OCI-LY7 (cell line): ENCODE data around the gene TRIM14.

Experiments used
- EZH2phosphoT487 ChIP-seq: fragments of 200-600 bp; sonication (generic); IDR thresholded peaks from 2 replicates; pipeline ENCODE4 v1.6.1; 2018; ENCODE audit warnings: low read depth, borderline replicate concordance, mild to moderate bottlenecking, mixed run types, antibody characterized with exemption, low read length, moderate library complexity, mixed read lengths
- TF ChIP-seq, protein P1 (sequence below): fragments of 200-600 bp; sonication (generic); conservative IDR thresholded peaks from 2 replicates; pipeline ENCODE4 v1.5.1; 2014; ENCODE audit warnings: mild to moderate bottlenecking, antibody characterized with exemption, low read length, moderate library complexity, mixed read lengths

GRCh38 chr9:98056269-98057137 is 62.5 kb downstream of the TRIM14 start, which contains the start of gene NANS:
- TF ChIP-seq, protein P1, sequence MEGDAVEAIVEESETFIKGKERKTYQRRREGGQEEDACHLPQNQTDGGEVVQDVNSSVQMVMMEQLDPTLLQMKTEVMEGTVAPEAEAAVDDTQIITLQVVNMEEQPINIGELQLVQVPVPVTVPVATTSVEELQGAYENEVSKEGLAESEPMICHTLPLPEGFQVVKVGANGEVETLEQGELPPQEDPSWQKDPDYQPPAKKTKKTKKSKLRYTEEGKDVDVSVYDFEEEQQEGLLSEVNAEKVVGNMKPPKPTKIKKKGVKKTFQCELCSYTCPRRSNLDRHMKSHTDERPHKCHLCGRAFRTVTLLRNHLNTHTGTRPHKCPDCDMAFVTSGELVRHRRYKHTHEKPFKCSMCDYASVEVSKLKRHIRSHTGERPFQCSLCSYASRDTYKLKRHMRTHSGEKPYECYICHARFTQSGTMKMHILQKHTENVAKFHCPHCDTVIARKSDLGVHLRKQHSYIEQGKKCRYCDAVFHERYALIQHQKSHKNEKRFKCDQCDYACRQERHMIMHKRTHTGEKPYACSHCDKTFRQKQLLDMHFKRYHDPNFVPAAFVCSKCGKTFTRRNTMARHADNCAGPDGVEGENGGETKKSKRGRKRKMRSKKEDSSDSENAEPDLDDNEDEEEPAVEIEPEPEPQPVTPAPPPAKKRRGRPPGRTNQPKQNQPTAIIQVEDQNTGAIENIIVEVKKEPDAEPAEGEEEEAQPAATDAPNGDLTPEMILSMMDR: no peak
- TF ChIP-seq EZH2phosphoT487: no peak
